Gastrocnemius medialis (tissue), 4 donors: Measurements from ENCODE around the gene OR2G6.
"Not testable (repeated sequence)": the region's sequence is repeated elsewhere in the genome, so short reads cannot be mapped to it uniquely, and the experiment has no call there.

Experiments
- CTCF ChIP-seq, 5 experiments: fragments of 450-650 bp in 3 of 5; fragments of 200-600 bp in 2 of 5; sonication (generic) in 2 of 5; IDR thresholded peaks in 4 of 5; conservative IDR thresholded peaks in 1 of 5; 1 replicate in 4 of 5; 2 replicates in 1 of 5; pipeline ENCODE4 v1.5.1; 2016 to 2019; ENCODE audit warnings: antibody characterized with exemption in 5 of 5, mild to moderate bottlenecking in 3 of 5, moderate library complexity in 3 of 5
- POLR2A ChIP-seq, 2 donors: fragments of 450-650 bp; IDR thresholded peaks; one replicate each; pipeline ENCODE4 v1.6.1; 2017; ENCODE audit warnings: antibody characterized with exemption in 2 of 2, mild to moderate bottlenecking in 2 of 2, moderate library complexity in 2 of 2

DNA sequence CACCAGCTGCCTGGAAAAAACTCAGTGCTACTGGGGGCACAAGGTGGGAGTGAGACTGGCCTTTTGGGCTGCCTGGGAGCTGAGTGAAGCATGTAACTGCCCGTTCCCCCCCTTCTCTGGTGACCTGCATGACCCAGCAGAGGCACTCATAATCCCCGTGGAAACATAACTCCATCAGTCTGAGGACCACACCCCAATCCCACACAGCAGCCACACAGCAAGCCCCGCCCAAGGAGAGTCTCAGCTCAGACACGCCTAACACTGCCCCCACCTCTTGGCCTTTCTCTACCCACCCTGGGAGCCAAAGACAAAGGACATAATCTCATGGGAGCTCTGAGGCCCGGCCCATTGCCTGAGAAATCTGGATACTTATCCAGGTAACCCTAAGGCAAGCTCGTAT lies 43.2 kb downstream of the OR2G6 start:
- not testable (repeated sequence) for TF ChIP-seq CTCF (IDR thresholded peaks at IDR 0.05 in 4 of 5, conservative IDR thresholded peaks at IDR 0.05 in 1 of 5); POLR2A (IDR thresholded peaks at IDR 0.05)
